Stimulated activated CD8-positive, alpha-beta memory T cell treated with anti-CD3 and anti-CD28 coated beads, Interleukin-7, amount 100 ng/mL, for 48 hours (primary cell): ENCODE data around the gene RPL41.
"Not testable (repeated sequence)": the region's sequence is repeated elsewhere in the genome, so short reads cannot be mapped to it uniquely, and the experiment has no call there.

Experiments
- DNase-seq, 2 donors: peaks; one replicate each; pipeline ENCODE4 v3.0.0-alpha.2; 2020; ENCODE audit warnings: low read depth in 1 of 2; ENCODE audit errors: extremely low read depth in 1 of 2

RPL41 gene

GRCh38 chr12:56153678-56154065 is 37.2 kb downstream of the RPL41 start:
- DNase-seq = no peak

- DNase-seq = no peak
These were observed 37.9 kb downstream of the RPL41 start for GRCh38 chr12:56154246-56154771.

GRCh38 chr12:56154818-56155217 is 38.4 kb downstream of the RPL41 start:
- no peak for DNase-seq

GRCh38 chr12:56155256-56155845 is 38.9 kb downstream of the RPL41 start:
- DNase-seq = no peak

GRCh38 chr12:56156464-56157200 is 40.2 kb downstream of the RPL41 start:
- DNase-seq = not testable (repeated sequence)

- DNase-seq = peak in 1 of 2 donors; percentile 47
These were observed 41.0 kb downstream of the RPL41 start for GRCh38 chr12:56157201-56158028.

- peak; percentile 76 to 93 for DNase-seq
These were observed 41.8 kb downstream of the RPL41 start, which contains the start of gene MYL6 for GRCh38 chr12:56158029-56158925. TSS of gene MYL6 (plus strand) at chr12:56158359. CDS start at chr12:56158402, 43 bp downstream.

- no peak for DNase-seq
These were observed 42.6 kb downstream of the RPL41 start for GRCh38 chr12:56158926-56159461.

- DNase-seq = no peak
These were observed 43.2 kb downstream of the RPL41 start for GRCh38 chr12:56159482-56160192.

- DNase-seq = peak in 1 of 2 donors; percentile 44
These were observed 43.8 kb downstream of the RPL41 start for GRCh38 chr12:56160193-56160763.

GRCh38 chr12:56160894-56161689 is 44.7 kb downstream of the RPL41 start:
- DNase-seq = no peak

- no peak for DNase-seq
These were observed 45.4 kb downstream of the RPL41 start for GRCh38 chr12:56161690-56162351.

- DNase-seq = no peak
These were observed 46.2 kb downstream of the RPL41 start for GRCh38 chr12:56162468-56163290.

- no peak for DNase-seq
These were observed 47.3 kb downstream of the RPL41 start for GRCh38 chr12:56163533-56164344.

GRCh38 chr12:56164345-56164729 is 47.9 kb downstream of the RPL41 start:
- DNase-seq = no peak

GRCh38 chr12:56165369-56165768 is 48.9 kb downstream of the RPL41 start:
- no peak for DNase-seq
